K562 (cell line): Measurements from ENCODE around the gene CCDC87. TPM values are rescaled to one million over a fixed set of nuclear protein-coding genes. Genes with fewer than 3 reads are reported as not detected.

Source experiments
- CHAMP1 ChIP-seq: fragments of 450-650 bp; IDR thresholded peaks from 2 replicates; pipeline ENCODE4 v1.6.1; 2016; ENCODE audit warnings: mild to moderate bottlenecking
- FOSL1 ChIP-seq: fragments of 200-800 bp; sonication (Bioruptor generic); conservative IDR thresholded peaks from 2 replicates; pipeline ENCODE4 v1.6.1; 2016; ENCODE audit warnings: missing genetic modification characterization, missing compliant biosample characterization
- GATAD2A ChIP-seq: fragments of 450-650 bp; IDR thresholded peaks from 2 replicates; pipeline ENCODE4 v1.6.1; 2017
- HMG20B ChIP-seq: fragments of 250-450 bp; sonication (Bioruptor Pico); IDR thresholded peaks from 2 replicates; pipeline ENCODE4 v1.5.0; 2021; ENCODE audit warnings: mild to moderate bottlenecking
- HNRNPUL1 ChIP-seq: fragments of 200-400 bp; formaldehyde crosslinking; IDR thresholded peaks from 2 replicates; pipeline ENCODE4 v1.6.1; 2017; ENCODE audit warnings: low read length
- LCOR ChIP-seq: sonication (generic); formaldehyde crosslinking; IDR thresholded peaks from 2 replicates; pipeline ENCODE4 v1.8.0; 2022; ENCODE audit warnings: mild to moderate bottlenecking, missing genetic modification reagents
- POLR2AphosphoS5 ChIP-seq: IDR thresholded peaks from 2 replicates; pipeline ENCODE4 v1.6.1; 2011; ENCODE audit warnings: mild to moderate bottlenecking, low read depth, low read length, moderate library complexity; ENCODE audit not compliant: control insufficient read depth, insufficient read depth
- SIN3B ChIP-seq: fragments of 450-650 bp; IDR thresholded peaks from 2 replicates; pipeline ENCODE4 v1.6.1; 2017; ENCODE audit warnings: low read depth, mild to moderate bottlenecking, moderate library complexity
- SMARCA4 ChIP-seq: fragments of 450-650 bp; IDR thresholded peaks from 2 replicates; pipeline ENCODE4 v1.6.1; 2016
- TARDBP ChIP-seq: fragments of 450-650 bp; IDR thresholded peaks from 2 replicates; pipeline ENCODE4 v1.6.1; 2016
- TRIM24 ChIP-seq, 2 experiments: fragments of 450-650 bp; IDR thresholded peaks; 2 replicates each; pipeline ENCODE4 v1.6.1; 2016
- XRCC3 ChIP-seq: fragments of 450-650 bp; IDR thresholded peaks from 2 replicates; pipeline ENCODE4 v1.6.1; 2017; ENCODE audit warnings: mild to moderate bottlenecking, moderate library complexity
- ZNF23 ChIP-seq: fragments of 250-450 bp; sonication (Bioruptor Pico); IDR thresholded peaks from 2 replicates; pipeline ENCODE4 v1.4.0; 2020; ENCODE audit warnings: mild to moderate bottlenecking
- ZNF232 ChIP-seq: sonication (generic); formaldehyde crosslinking; IDR thresholded peaks from 2 replicates; pipeline ENCODE4 v1.8.0; 2022; ENCODE audit warnings: mild to moderate bottlenecking, missing genetic modification reagents
- ZNF384 ChIP-seq: IDR thresholded peaks from 2 replicates; pipeline ENCODE4 v1.6.1; 2012; ENCODE audit warnings: low read depth, low read length, improper control_type of control experiment
- ZNF431 ChIP-seq: sonication (generic); formaldehyde crosslinking; IDR thresholded peaks from 2 replicates; pipeline ENCODE4 v1.8.0; 2022; ENCODE audit warnings: mild to moderate bottlenecking, missing genetic modification reagents
- ZNF512 ChIP-seq: IDR thresholded peaks from 2 replicates; pipeline ENCODE4 v1.6.1; 2016; ENCODE audit warnings: missing genetic modification characterization, missing compliant biosample characterization
- ZNF695 ChIP-seq: fragments of 450-650 bp; formaldehyde crosslinking; IDR thresholded peaks from 2 replicates; pipeline ENCODE4 v1.4.0; 2020; ENCODE audit warnings: mild to moderate bottlenecking, moderate library complexity
- polyA plus RNA-seq, 8 experiments: library from polyadenylated mRNA; depleted of rRNA in 4 of 8; stranded (reverse) in 5 of 8; unstranded in 3 of 8; fragments of >200 nt; fragmentation: Nextera tagmentation in 2 of 8; fragmentation: Illumina TruSeq in 1 of 8; extraction: Ambion mirVana in 2 of 8; extraction: Trizol in 1 of 8; gene quantifications; 2 replicates each; pipeline versions ENCODE4 v1.2.1 to v1.2.3, GENCODE V29; 2011 to 2014; ENCODE audit warnings: inconsistent platforms in 1 of 8, missing spikeins in 1 of 8
- total RNA-seq, 7 experiments: library from RNA; depleted of rRNA in 6 of 7; stranded (reverse); fragments of >200 nt in 6 of 7; fragmentation: Illumina TruSeq in 2 of 7; extraction: Trizol in 2 of 7; gene quantifications; 2 replicates each; pipeline versions ENCODE4 v1.2.1 to v1.2.3, GENCODE V29; 2011 to 2021; ENCODE audit warnings: low replicate concordance in 1 of 7
- TF ChIP-seq, protein P1 (sequence below): fragments of 250-450 bp; sonication (Bioruptor Pico); IDR thresholded peaks from 2 replicates; pipeline ENCODE4 v1.5.1; 2021; ENCODE audit warnings: mild to moderate bottlenecking
- TF ChIP-seq, protein P2 (sequence below): sonication (generic); formaldehyde crosslinking; IDR thresholded peaks from 2 replicates; pipeline ENCODE4 v1.4.0; 2020; ENCODE audit warnings: mild to moderate bottlenecking, missing genetic modification reagents
- TF ChIP-seq, protein P3 (sequence below): sonication (generic); formaldehyde crosslinking; IDR thresholded peaks from 2 replicates; pipeline ENCODE4 v1.8.1; 2023; ENCODE audit warnings: mild to moderate bottlenecking, missing genetic modification reagents

CCDC87 gene
- total and polyA plus RNA-seq, 9 of the 15 experiments (the other 6 are each of a cell fraction or from before 2014, with no cell fraction given), result 0.03 to 0.44 (median 0.15) TPM; not detected in 1

DNA sequence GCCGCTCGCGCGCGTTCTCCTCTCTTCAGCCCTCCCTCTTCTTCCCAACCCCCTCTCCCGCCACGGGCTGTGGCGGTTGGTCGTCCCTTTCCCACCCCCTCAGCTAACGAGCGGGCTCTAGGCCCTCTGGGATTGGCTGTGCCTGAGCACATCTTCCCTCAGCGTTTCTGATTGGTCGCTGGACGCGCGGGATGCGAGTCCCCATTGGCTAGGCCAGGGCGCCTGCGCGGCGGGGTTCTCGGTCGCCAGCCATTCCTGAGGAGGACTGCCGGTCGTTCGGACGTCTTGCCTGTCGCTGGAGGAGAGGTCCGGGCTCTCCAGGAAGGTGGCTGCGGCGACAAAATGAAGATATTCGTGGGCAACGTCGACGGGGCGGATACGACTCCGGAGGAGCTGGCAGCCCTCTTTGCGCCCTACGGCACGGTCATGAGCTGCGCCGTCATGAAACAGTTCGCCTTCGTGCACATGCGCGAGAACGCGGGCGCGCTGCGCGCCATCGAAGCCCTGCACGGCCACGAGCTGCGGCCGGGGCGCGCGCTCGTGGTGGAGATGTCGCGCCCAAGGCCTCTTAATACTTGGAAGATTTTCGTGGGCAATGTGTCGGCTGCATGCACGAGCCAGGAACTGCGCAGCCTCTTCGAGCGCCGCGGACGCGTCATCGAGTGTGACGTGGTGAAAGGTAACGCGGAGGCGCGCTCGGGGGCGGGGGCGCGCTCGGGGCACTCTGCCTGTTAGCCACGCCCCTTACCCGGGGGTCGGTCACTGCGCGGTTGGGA, 23.7 kb upstream of the CCDC87 start, which contains the start of gene RBM14 (continued):
- peak; percentile 80 for TF ChIP-seq SIN3B
- TF ChIP-seq XRCC3, result no peak
- TF ChIP-seq ZNF384, result no peak
- no peak for TF ChIP-seq GATAD2A
- TF ChIP-seq ZNF23 (CRISPR knock-in tag), result 0 out of 2 replicates have a peak, but pooled peaks have one; percentile 16
- TF ChIP-seq CHAMP1, result no peak
- TF ChIP-seq ZNF431, result peak; percentile 82; the same call in 1 of the 2 replicates
- 0 out of 2 replicates have a peak, but pooled peaks have one; percentile 62 for TF ChIP-seq HMG20B (CRISPR knock-in tag)
- TF ChIP-seq TRIM24 (IDR thresholded peaks at IDR 0.05), result peak; percentile 63 to 70; a peak in 2 of 4 replicates
- no peak for TF ChIP-seq SMARCA4
- no peak; the same call in 1 of the 2 replicates for TF ChIP-seq ZNF695
- TF ChIP-seq LCOR (CRISPR knock-in tag), result peak; percentile 86
- TF ChIP-seq, protein P1, sequence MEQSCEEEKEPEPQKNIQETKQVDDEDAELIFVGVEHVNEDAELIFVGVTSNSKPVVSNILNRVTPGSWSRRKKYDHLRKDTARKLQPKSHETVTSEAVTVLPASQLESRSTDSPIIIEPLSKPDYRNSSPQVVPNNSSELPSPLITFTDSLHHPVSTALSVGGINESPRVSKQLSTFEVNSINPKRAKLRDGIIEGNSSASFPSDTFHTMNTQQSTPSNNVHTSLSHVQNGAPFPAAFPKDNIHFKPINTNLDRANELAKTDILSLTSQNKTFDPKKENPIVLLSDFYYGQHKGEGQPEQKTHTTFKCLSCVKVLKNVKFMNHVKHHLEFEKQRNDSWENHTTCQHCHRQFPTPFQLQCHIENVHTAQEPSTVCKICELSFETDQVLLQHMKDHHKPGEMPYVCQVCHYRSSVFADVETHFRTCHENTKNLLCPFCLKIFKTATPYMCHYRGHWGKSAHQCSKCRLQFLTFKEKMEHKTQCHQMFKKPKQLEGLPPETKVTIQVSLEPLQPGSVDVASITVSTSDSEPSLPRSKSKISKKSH (CRISPR knock-in tag), result no peak
- TF ChIP-seq, protein P2, sequence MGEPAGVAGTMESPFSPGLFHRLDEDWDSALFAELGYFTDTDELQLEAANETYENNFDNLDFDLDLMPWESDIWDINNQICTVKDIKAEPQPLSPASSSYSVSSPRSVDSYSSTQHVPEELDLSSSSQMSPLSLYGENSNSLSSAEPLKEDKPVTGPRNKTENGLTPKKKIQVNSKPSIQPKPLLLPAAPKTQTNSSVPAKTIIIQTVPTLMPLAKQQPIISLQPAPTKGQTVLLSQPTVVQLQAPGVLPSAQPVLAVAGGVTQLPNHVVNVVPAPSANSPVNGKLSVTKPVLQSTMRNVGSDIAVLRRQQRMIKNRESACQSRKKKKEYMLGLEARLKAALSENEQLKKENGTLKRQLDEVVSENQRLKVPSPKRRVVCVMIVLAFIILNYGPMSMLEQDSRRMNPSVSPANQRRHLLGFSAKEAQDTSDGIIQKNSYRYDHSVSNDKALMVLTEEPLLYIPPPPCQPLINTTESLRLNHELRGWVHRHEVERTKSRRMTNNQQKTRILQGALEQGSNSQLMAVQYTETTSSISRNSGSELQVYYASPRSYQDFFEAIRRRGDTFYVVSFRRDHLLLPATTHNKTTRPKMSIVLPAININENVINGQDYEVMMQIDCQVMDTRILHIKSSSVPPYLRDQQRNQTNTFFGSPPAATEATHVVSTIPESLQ (CRISPR knock-in tag), result peak; percentile 80; the same call in 1 of the 2 replicates
- TF ChIP-seq HNRNPUL1, result no peak
- TF ChIP-seq POLR2AphosphoS5, result peak; percentile 97
- peak; percentile 52; the same call in 1 of the 2 replicates for TF ChIP-seq FOSL1 (tag)
- TF ChIP-seq, protein P3, sequence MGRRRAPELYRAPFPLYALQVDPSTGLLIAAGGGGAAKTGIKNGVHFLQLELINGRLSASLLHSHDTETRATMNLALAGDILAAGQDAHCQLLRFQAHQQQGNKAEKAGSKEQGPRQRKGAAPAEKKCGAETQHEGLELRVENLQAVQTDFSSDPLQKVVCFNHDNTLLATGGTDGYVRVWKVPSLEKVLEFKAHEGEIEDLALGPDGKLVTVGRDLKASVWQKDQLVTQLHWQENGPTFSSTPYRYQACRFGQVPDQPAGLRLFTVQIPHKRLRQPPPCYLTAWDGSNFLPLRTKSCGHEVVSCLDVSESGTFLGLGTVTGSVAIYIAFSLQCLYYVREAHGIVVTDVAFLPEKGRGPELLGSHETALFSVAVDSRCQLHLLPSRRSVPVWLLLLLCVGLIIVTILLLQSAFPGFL (CRISPR knock-in tag), result no peak
- no peak for TF ChIP-seq ZNF512 (tag)
- no peak for TF ChIP-seq ZNF232 (CRISPR knock-in tag)
- TF ChIP-seq TARDBP, result no peak
